HG02852 (cell line): Measurements from ENCODE around the gene TSKU.

Source experiments
- ATAC-seq: cut with Tn5 transposase; IDR thresholded peaks from one replicate; pipeline ENCODE4 v1.9.1; 2021; ENCODE audit warnings: mild to moderate bottlenecking, moderate library complexity; ENCODE audit not compliant: unreplicated experiment

The TSKU gene

DNA sequence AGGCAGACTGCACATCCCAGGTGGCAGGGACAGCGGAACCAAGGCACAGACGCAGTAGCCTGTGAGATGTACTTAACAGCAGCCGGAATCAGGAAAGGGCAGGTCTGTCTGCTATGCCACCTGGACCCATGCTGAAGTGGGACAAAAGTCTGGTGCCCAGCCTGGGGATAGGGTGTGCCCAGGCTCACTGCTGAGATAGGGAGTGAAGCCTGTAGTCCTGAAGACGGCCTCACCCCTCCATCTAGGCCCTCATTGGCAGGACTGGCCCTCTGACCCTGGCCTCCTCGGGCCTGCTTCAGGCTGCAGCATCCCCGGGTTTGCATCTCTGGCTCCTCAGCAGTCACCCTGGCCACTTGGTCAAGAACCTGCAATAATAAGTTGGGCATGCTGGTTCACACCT, 32.4 kb upstream of the TSKU start:
- ATAC-seq, result no peak

GRCh38 chr11:76752321-76753143, 30.6 kb upstream of the TSKU start:
- no peak for ATAC-seq

DNA sequence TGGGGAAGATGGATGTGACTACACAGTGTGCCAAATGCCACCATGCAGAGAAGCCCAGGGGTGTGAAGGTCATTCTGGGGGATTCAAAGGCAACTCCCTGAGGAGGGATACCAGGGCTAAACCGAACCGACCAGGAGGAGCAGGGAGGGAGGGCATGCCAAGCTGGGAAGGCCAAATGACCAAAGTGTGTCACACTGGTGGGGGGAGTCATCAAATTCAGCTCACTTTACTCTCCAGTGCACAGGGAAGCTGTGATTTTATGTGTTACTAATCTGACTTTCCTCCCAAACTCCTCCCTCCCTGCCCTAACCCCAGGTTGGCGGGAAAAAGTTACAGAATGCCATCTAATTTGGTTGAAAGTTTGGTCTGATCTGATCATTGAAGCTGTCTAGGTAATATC, 29.7 kb upstream of the TSKU start:
- ATAC-seq, result no peak

DNA sequence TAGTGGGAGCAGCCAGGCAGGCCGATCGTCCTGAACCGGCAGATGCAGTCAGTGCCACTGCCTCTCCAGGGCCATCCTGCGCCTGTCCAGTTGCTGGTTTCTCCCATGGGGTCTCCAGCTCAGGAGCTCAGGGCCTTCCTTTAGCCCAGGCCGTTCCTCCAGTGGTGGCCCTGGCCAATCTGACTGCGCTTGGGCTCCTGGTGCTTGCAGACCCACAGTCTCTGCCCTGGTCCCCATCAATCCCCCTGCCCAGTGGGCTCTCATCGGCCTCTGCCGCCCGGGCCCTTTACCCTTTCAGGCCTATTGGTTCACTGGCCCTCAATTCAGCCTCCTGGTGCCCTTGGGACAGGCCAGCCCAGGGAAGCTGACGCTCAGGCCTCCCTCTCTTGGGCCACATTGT, 29.2 kb upstream of the TSKU start:
- ATAC-seq, result no peak

GRCh38 chr11:76756341-76756741, 26.8 kb upstream of the TSKU start:
- ATAC-seq, result no peak

GRCh38 chr11:76758311-76758710, 24.8 kb upstream of the TSKU start:
- no peak for ATAC-seq

DNA sequence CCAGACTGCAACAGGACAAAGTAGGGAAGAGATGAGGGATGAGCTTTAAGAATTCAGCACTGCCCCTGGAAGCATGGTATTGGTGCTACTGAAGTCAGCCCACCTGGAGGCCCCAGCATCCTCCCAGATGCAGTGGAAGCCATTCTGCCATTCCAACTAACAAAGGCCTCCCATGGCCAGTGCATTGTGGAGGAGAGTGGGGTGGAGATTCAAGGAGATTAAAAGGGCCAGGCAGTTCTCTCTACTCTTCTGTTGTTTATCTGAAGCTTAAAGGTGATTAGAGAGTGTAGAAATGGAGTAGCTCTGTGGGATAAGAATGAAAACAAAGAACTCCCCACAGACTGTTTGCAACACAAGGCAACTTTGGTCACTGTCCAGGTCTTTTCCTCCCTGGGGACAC, 24.1 kb upstream of the TSKU start:
- ATAC-seq, result no peak

DNA sequence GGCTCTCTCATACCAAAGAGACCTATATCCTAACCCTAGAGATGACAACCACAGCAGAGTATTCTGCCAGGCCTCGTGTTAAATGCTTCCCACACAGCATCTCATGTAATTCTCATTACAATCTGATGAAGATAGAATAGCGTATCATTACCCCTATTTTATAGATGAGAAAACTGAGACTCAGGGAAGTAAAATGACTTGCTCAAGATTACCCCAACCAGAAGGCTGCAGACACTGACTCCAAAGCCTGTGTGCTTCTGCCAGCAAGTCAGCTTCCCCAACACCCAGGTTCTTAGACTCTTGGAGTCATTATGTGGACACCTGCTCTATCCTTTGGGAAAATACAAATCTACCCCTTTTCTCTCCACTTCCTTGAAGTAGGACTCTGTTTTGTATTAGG, 23.6 kb upstream of the TSKU start:
- no peak for ATAC-seq

GRCh38 chr11:76760236-76760635, 22.9 kb upstream of the TSKU start:
- no peak for ATAC-seq

DNA sequence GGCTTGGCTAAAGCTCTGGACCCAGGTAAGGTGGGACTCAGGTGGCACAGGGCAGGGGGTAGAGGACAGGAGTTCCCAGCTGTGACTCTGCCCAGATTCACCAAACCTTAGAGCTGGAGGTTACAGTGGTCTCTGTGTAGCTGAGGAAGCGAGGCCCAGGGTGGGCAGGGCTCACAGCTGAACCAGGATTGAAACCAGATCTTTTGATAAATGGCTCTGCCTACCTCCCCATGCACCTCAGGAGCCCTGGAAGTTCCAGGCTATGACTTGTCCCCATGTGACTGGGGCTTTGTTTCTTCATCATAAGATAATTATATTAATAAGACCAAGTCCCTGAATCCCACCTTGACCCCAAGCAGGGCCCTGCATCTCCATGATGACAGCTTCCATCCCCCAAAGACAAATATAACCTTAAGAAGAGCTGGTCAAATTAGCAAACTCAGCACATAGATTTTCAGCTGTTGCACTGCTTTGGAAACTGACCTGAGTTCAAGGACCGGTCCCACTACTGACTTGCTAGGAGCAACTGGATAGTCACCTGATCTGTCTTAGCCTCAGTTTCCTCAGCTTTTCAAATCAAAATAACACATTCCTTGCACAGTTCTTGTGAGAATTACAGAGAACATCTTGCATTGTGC, 21.3 kb upstream of the TSKU start:
- ATAC-seq, result no peak

- no peak for ATAC-seq
These were observed 20.8 kb upstream of the TSKU start for GRCh38 chr11:76762356-76762752.

DNA sequence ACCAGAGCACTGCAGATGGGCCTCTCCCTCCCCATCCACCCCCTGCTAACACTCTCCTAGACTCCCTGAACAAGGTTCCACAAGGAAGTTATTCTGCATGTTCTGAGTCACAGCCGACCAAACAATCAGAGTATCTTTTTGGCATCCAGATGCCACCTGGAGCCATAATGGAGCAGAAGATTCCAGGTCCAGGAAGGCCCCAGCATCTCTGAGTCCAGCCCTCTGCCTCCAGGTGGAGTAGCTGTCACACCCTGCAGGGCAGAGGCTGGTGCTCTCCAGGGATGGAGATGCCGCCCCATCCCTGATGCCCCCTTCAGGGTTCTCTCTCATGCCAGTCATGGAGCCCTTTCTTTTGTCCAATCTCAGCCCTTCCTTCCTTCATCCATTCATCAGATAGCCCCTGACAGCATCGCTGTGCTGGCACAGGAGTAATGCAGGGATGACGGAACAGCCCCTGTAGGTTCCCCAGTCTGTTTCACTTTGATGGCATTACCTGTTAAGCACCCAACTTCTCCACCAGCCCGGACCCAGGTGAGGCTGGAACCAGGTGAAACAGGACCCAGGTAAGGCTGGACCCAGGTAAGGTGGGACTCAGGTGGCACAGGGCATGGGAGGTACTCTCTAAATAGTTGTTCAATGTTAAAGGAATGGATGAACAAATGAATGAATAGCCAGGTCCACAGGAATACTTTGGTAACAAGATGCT, 20.1 kb upstream of the TSKU start:
- ATAC-seq, result no peak

GRCh38 chr11:76763573-76764346, 19.4 kb upstream of the TSKU start:
- no peak for ATAC-seq

DNA sequence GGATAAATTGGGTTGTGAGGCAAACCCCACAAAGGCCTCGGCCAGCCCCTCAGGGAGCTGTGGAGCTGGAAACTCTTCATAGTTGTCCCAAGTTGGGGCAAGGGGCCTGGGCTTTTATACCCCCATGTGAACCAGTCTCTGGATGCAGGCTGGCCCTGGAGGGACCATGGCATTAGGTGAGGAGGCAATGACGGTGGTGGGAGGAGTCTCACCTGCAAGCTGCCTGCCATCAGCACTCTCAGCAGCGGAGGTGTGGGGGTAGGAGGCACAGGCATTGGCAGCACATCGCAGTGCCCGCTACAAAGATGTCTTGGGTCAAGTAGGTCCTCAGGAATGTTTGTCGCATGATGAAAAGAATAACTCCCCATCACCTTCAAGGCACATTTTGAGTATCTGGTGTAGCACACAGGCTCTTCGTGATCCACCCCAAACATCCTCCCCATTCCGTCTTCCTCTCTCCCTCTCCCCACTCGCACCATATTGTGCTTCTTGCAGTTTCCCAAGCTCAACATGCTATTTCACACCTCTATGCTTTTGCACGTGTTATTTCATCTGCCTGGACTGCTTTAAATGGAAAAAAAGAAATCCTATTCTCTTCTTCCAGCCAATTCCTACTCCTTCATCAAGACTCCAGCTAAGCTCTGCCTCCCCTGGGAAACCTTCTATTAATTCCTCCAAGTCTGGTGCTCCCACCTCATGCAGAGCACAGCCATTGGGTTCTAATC, 18.1 kb upstream of the TSKU start:
- no peak for ATAC-seq

GRCh38 chr11:76765863-76766350, 17.2 kb upstream of the TSKU start:
- ATAC-seq, result no peak

GRCh38 chr11:76766521-76766920, 16.6 kb upstream of the TSKU start:
- ATAC-seq, result no peak

DNA sequence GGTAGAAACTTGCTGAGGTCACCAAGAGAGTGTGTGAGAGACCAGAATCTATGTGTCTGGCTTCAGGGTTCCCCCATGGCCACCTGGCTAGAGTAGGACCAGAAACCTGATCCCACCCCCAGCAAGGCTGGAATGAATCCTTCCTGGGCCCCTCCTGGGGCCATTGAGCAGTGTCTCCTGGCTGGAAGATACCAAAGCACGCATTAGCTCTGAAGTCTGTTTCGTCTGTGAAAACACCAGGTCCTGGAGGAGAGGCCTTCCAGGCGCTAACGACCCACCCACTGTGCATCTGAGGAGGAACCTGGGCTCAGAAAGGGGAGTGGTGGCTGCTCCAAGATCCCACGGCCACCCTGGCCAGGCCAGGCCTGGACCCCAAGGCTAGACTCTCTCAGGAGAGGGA, 15.5 kb upstream of the TSKU start:
- ATAC-seq, result no peak

- ATAC-seq, result no peak
These were observed 14.9 kb upstream of the TSKU start for GRCh38 chr11:76768088-76768908.

GRCh38 chr11:76768909-76769560, 14.1 kb upstream of the TSKU start:
- ATAC-seq, result no peak
